ENCODE data around the gene CNKSR1.
A peak's percentile ranks its signal among the peaks of the same experiment; 100 is the strongest.

The CNKSR1 gene

DNA sequence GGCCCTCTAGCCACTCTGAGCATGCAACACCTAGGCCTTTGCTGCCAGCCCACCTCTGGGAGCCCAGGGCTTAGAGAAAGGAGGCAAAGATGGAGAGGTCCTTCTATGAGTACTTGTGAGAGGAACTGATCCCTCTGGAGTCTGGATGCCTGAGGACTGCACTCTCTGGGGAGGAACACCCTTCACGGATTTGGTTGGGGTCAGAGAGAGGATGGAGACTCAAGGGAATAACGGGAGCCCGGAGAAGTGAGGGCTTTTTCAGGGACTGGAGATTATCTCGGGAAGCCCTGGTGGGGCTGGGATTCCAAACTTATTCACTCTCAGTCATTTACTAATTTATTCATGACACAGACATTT, 8.1 kb upstream of the CNKSR1 start:
- Histone ChIP-seq H3K9me3 (ENCODE audit: control insufficient read depth, insufficient read depth, low read depth, low read length) (no peaks in the 10 kb centered on the region), H3K36me3 (ENCODE audit: control insufficient read depth in 2 of 2, insufficient read depth in 1 of 2, low read length in 2 of 2) (peaks cover 0 to 10% of the 10 kb centered on the region in 2 experiments; a peak in 1 of 3 replicates), H3K4me3 (ENCODE audit: low read depth, low read length) (no peak overlapping the region), H3K4me1 (ENCODE audit: control insufficient read depth, insufficient read depth, low read length) (peaks cover 7% of the 10 kb centered on the region; the same call in 1 of the 2 replicates), H3K27ac (ENCODE audit: extremely low read depth, low read depth, low read length) (no peak overlapping the region)
- CTCF ChIA-PET = interaction anchor here (0.5 to 2.0 kb wide), 22 partner anchors 8 to 1247 kb away, joined by 3 to 16 read pairs (median 4); partner anchors contain the start of gene CEP85
- POLR2A ChIA-PET = interaction anchor here (0.6 to 2.9 kb wide), 6 partner anchors 8 to 65 kb away, joined by 3 to 23 read pairs (median 4); partner anchors contain the start of gene CEP85
- TF ChIP-seq ZNF174 (tag by site-specific recombination; IDR thresholded peaks at IDR 0.05) (no peak), OSR2 (tag by site-specific recombination; IDR thresholded peaks at IDR 0.05) (no peak), ZBTB21 (tag by site-specific recombination; IDR thresholded peaks at IDR 0.05) (no peak), ZNF792 (tag by site-specific recombination; IDR thresholded peaks at IDR 0.05) (no peak)

DNA sequence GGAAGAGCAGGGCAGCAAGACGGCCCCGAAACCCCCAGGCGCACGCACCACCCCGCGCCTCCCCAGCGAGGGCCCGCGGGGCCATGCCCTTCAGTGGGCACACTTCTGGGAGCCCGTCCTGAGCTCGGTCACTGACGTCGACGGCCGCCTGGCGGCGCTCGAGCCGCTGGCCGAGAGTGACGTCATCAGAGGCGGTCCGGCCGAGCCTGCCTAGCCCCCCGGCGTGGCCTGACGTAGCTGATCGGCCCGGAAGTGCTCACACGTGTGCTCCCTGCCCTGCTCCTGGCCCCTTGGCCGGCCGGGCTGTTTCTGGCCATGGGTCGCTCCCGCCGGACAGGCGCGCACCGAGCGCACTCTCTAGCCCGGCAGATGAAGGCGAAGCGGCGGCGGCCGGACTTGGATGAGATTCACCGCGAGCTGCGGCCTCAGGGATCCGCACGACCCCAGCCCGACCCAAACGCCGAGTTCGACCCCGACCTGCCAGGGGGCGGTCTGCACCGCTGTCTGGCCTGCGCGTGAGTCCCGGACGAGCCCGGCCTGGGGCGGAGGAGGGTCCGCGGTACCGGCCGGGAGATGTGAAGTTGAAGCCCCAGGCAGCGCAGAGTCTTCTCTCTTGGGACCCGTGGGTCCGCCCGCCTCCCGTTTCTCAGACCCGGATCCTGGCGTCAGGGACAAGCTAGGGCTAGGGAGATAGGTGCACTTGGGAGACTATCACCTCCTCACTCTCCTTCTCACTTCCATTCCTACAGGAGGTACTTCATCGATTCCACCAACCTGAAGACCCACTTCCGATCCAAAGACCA, 7.4 kb upstream of the CNKSR1 start, which contains the start of gene ZNF593:
ZNF593 (plus strand) TSS at position 240 of the 803 bp plus-strand sequence; CDS start at position 316, 76 bp downstream.
- H3K27ac ChIP-seq (ENCODE audit: extremely low read depth, low read depth, low read length) = peak within 1 kb of the TSS; percentile 59; the same call in 1 of the 2 replicates
- CTCF ChIA-PET = interaction anchor here (0.6 to 2.0 kb wide), 27 partner anchors 9 to 1210 kb away, joined by 3 to 16 read pairs (median 4); partner anchors contain the start of genes CATSPER4 and CEP85
- POLR2A ChIA-PET = interaction anchor here (0.6 to 2.9 kb wide), 7 partner anchors 8 to 260 kb away, joined by 3 to 23 read pairs (median 4); partner anchors contain the start of gene CEP85
- no peak for TF ChIP-seq ZNF174 (tag by site-specific recombination; IDR thresholded peaks at IDR 0.05)
- peak; percentile 66 for TF ChIP-seq ZNF843 (tag by site-specific recombination; IDR thresholded peaks at IDR 0.05)
- TF ChIP-seq, protein P1, sequence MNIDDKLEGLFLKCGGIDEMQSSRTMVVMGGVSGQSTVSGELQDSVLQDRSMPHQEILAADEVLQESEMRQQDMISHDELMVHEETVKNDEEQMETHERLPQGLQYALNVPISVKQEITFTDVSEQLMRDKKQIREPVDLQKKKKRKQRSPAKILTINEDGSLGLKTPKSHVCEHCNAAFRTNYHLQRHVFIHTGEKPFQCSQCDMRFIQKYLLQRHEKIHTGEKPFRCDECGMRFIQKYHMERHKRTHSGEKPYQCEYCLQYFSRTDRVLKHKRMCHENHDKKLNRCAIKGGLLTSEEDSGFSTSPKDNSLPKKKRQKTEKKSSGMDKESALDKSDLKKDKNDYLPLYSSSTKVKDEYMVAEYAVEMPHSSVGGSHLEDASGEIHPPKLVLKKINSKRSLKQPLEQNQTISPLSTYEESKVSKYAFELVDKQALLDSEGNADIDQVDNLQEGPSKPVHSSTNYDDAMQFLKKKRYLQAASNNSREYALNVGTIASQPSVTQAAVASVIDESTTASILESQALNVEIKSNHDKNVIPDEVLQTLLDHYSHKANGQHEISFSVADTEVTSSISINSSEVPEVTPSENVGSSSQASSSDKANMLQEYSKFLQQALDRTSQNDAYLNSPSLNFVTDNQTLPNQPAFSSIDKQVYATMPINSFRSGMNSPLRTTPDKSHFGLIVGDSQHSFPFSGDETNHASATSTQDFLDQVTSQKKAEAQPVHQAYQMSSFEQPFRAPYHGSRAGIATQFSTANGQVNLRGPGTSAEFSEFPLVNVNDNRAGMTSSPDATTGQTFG (tag by site-specific recombination; IDR thresholded peaks at IDR 0.05; ENCODE audit: borderline replicate concordance) = peak; percentile 61; the same call in 1 of the 2 replicates
- TF ChIP-seq, protein P2, sequence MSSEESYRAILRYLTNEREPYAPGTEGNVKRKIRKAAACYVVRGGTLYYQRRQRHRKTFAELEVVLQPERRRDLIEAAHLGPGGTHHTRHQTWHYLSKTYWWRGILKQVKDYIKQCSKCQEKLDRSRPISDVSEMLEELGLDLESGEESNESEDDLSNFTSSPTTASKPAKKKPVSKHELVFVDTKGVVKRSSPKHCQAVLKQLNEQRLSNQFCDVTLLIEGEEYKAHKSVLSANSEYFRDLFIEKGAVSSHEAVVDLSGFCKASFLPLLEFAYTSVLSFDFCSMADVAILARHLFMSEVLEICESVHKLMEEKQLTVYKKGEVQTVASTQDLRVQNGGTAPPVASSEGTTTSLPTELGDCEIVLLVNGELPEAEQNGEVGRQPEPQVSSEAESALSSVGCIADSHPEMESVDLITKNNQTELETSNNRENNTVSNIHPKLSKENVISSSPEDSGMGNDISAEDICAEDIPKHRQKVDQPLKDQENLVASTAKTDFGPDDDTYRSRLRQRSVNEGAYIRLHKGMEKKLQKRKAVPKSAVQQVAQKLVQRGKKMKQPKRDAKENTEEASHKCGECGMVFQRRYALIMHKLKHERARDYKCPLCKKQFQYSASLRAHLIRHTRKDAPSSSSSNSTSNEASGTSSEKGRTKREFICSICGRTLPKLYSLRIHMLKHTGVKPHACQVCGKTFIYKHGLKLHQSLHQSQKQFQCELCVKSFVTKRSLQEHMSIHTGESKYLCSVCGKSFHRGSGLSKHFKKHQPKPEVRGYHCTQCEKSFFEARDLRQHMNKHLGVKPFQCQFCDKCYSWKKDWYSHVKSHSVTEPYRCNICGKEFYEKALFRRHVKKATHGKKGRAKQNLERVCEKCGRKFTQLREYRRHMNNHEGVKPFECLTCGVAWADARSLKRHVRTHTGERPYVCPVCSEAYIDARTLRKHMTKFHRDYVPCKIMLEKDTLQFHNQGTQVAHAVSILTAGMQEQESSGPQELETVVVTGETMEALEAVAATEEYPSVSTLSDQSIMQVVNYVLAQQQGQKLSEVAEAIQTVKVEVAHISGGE (tag by site-specific recombination; conservative IDR thresholded peaks at IDR 0.05; ENCODE audit: low read depth) = peak; percentile 91
- peak; percentile 72; the same call in 1 of the 2 replicates for TF ChIP-seq KLF9 (tag by site-specific recombination; IDR thresholded peaks at IDR 0.05; ENCODE audit: low read depth)
- TF ChIP-seq ZNF350 (tag by site-specific recombination; IDR thresholded peaks at IDR 0.05) = no peak
- TF ChIP-seq, protein P3, sequence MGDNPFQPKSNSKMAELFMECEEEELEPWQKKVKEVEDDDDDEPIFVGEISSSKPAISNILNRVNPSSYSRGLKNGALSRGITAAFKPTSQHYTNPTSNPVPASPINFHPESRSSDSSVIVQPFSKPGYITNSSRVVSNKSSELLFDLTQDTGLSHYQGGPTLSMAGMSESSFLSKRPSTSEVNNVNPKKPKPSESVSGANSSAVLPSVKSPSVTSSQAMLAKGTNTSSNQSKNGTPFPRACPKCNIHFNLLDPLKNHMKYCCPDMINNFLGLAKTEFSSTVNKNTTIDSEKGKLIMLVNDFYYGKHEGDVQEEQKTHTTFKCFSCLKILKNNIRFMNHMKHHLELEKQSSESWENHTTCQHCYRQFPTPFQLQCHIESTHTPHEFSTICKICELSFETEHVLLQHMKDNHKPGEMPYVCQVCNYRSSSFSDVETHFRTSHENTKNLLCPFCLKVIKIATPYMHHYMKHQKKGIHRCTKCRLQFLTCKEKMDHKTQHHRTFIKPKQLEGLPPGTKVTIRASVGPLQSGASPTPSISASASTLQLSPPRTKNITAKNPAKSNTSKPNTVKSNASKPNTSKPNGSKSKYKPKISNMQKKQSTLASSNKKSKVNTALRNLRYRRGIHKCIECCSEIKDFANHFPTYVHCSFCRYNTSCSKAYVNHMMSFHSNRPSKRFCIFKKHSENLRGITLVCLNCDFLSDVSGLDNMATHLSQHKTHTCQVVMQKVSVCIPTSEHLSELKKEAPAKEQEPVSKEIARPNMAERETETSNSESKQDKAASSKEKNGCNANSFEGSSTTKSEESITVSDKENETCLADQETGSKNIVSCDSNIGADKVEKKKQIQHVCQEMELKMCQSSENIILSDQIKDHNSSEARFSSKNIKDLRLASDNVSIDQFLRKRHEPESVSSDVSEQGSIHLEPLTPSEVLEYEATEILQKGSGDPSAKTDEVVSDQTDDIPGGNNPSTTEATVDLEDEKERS (tag by site-specific recombination; IDR thresholded peaks at IDR 0.05) = 0 out of 2 replicates have a peak, but pooled peaks have one; percentile 41
- TF ChIP-seq, protein P4, sequence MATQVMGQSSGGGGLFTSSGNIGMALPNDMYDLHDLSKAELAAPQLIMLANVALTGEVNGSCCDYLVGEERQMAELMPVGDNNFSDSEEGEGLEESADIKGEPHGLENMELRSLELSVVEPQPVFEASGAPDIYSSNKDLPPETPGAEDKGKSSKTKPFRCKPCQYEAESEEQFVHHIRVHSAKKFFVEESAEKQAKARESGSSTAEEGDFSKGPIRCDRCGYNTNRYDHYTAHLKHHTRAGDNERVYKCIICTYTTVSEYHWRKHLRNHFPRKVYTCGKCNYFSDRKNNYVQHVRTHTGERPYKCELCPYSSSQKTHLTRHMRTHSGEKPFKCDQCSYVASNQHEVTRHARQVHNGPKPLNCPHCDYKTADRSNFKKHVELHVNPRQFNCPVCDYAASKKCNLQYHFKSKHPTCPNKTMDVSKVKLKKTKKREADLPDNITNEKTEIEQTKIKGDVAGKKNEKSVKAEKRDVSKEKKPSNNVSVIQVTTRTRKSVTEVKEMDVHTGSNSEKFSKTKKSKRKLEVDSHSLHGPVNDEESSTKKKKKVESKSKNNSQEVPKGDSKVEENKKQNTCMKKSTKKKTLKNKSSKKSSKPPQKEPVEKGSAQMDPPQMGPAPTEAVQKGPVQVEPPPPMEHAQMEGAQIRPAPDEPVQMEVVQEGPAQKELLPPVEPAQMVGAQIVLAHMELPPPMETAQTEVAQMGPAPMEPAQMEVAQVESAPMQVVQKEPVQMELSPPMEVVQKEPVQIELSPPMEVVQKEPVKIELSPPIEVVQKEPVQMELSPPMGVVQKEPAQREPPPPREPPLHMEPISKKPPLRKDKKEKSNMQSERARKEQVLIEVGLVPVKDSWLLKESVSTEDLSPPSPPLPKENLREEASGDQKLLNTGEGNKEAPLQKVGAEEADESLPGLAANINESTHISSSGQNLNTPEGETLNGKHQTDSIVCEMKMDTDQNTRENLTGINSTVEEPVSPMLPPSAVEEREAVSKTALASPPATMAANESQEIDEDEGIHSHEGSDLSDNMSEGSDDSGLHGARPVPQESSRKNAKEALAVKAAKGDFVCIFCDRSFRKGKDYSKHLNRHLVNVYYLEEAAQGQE (tag by site-specific recombination; IDR thresholded peaks at IDR 0.05) = peak; percentile 21; the same call in 1 of the 2 replicates
- TF ChIP-seq, protein P5, sequence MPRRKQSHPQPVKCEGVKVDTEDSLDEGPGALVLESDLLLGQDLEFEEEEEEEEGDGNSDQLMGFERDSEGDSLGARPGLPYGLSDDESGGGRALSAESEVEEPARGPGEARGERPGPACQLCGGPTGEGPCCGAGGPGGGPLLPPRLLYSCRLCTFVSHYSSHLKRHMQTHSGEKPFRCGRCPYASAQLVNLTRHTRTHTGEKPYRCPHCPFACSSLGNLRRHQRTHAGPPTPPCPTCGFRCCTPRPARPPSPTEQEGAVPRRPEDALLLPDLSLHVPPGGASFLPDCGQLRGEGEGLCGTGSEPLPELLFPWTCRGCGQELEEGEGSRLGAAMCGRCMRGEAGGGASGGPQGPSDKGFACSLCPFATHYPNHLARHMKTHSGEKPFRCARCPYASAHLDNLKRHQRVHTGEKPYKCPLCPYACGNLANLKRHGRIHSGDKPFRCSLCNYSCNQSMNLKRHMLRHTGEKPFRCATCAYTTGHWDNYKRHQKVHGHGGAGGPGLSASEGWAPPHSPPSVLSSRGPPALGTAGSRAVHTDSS (tag by site-specific recombination; IDR thresholded peaks at IDR 0.05) = no peak

More for the DNA sequence above, 7.4 kb upstream of the CNKSR1 start, which contains the start of gene ZNF593:
- Histone ChIP-seq H3K4me1 (ENCODE audit: control insufficient read depth, insufficient read depth, low read length) (peaks cover 7% of the 10 kb centered on the region; the same call in 1 of the 2 replicates), H3K36me3 (ENCODE audit: control insufficient read depth in 2 of 2, insufficient read depth in 1 of 2, low read length in 2 of 2) (peaks cover 0 to 10% of the 10 kb centered on the region in 2 experiments; a peak in 1 of 3 replicates), H3K9me3 (ENCODE audit: control insufficient read depth, insufficient read depth, low read depth, low read length) (no peaks in the 10 kb centered on the region), H3K4me3 (ENCODE audit: low read depth, low read length) (peak within 1 kb of the TSS; percentile 68)

Measured in HEK293 (cell line).